RWPE1 (cell line): Measurements from ENCODE around the gene MATN4.

ENCODE experiments used
- CTCF ChIA-PET: fragments of 350-600 bp; sonication (Branson Sonifier 250); formaldehyde crosslinking; extraction: SDS; loops from one replicate; lab custom pipeline; 2021; lab: Yijun Ruan, JAX
- POLR2A ChIA-PET: fragments of 400-600 bp; formaldehyde crosslinking; extraction: SDS; loops from one replicate; lab custom pipeline; 2020; ENCODE audit warnings: antibody characterized with exemption; ENCODE audit not compliant: low non-redundant PET; lab: Yijun Ruan, JAX
- DNase-seq: peaks from one replicate; pipeline ENCODE4 v3.0.0; 2012; ENCODE audit warnings: low spot score
- H3K27ac ChIP-seq: fragments of 450-650 bp; 2 replicates; pipeline ENCODE4 v1.5.1; 2017
- CTCF ChIP-seq: fragments of 450-650 bp; conservative IDR thresholded peaks from 2 replicates; pipeline ENCODE4 v1.5.1; 2017; ENCODE audit warnings: low read depth, mild to moderate bottlenecking

Gene MATN4

GRCh38 chr20:45294003-45294368, 14.1 kb downstream of the MATN4 start:
- H3K27ac ChIP-seq = peak overlapping the region; percentile 57
- CTCF ChIA-PET = interaction anchor here (0.5 to 7.5 kb wide), 68 partner anchors 8 to 1150 kb away, joined by 3 to 109 read pairs (median 4); partner anchors contain the start of genes KCNS1, RBPJL, SEMG2 and SLPI
- DNase-seq = no peak
- POLR2A ChIA-PET = interaction anchor here (0.6 to 1.1 kb wide), 2 partner anchors 41 to 1779 kb away, joined by 3 to 6 read pairs; no protein-coding TSS in a partner anchor
- TF ChIP-seq CTCF = peak; percentile 81

- CTCF ChIA-PET = interaction anchor here (0.5 to 7.5 kb wide), 84 partner anchors 8 to 1151 kb away, joined by 3 to 109 read pairs (median 4); partner anchors contain the start of genes KCNS1, RBPJL, SEMG2 and SLPI
- peak overlapping the region; percentile 57 for H3K27ac ChIP-seq
- peak; percentile 100 for TF ChIP-seq CTCF
- POLR2A ChIA-PET = interaction anchor here (1.1 kb wide), 1 partner anchor 40 kb away, joined by 3 read pairs; no protein-coding TSS in a partner anchor
- peak; percentile 96 for DNase-seq
These were observed 14.8 kb downstream of the MATN4 start for GRCh38 chr20:45293041-45294002.

DNA sequence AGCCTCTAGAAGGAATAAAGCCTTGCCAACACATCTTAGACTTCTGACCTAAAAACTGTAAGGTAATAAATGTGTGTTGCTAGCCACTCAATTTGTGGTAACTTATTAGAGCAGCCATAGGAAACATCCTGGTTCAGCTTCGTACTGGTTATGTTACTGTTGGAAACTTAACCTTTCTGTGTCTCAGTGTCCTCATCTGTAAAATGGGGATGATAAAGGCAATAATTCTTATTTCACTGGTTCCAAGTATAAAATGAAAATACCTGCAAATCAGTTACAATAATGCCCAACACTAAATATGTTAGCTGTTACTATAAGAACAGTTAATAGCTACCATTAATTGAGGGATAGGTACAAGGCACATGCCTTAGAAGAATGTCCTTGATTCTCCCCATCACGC, 15.8 kb downstream of the MATN4 start:
- no peak overlapping the region for H3K27ac ChIP-seq
- CTCF ChIA-PET = interaction anchor here (0.6 to 7.5 kb wide), 21 partner anchors 8 to 295 kb away, joined by 3 to 109 read pairs (median 5); partner anchors contain the start of gene KCNS1
- DNase-seq = no peak
- POLR2A ChIA-PET = no interaction called here
- TF ChIP-seq CTCF = no peak

DNA sequence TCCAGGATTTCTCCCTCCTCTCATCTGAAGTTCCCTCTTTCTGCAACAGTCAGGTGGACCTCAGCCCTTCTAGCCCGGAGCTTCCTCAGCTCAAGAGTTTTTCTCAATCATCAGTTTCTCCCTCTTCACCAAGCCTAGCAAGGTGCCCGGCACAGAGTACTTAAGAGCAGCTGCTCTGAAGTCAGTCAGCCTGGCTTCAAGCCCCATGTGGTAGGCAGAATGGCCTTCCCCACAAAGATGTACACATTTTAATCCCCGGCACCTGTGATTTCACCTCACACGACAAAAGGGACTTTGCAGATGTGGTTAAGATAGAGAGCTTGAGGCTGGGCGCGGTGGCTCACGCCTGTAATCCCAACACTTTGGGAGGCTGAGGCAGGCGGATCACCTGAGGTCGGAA, 16.6 kb downstream of the MATN4 start:
- DNase-seq = no peak
- ChIA-PET POLR2A (no interaction called here), CTCF (interaction anchor here (0.5 to 7.5 kb wide), 28 partner anchors 11 to 689 kb away, joined by 3 to 109 read pairs (median 5); partner anchors contain the start of gene SLPI)
- no peak overlapping the region for H3K27ac ChIP-seq
- TF ChIP-seq CTCF = no peak

DNA sequence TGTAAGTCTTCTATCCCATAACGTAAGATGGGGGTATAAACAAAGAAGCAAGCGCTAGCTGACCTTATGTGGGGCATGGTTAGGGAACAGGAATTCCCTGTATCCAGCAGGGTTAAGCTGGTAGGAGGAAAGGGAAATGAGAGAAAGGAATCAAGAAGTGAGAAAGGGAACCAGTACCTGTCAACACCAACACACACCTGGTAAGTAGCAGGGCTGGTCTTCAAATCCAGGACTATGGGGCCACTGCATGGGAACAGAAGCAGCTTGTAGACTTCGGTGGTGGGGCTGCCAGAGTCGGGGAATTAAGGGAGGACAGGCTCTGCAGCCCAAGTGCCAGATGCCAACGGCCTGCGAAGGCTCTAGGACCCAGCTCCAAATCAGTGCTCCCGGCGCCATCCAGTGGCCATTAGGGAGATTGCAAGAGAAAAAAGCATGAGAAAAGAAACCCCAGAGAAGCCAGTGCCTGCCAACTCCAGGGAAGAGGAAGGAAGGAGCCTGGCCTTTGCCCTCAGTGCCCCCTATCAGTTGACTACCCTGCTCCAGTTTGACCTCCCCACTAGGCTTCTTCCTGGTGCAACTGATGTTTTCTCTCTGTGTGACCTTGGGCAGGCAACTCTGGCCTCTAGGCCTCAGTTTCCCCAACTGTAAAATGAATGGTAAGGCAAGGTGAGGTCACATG, 17.3 kb downstream of the MATN4 start:
- peak; percentile 90 for DNase-seq
- ChIA-PET POLR2A (no interaction called here), CTCF (interaction anchor here (0.5 to 7.5 kb wide), 46 partner anchors 10 to 1003 kb away, joined by 3 to 109 read pairs (median 5); partner anchors contain the start of genes SLPI and TOMM34)
- no peak overlapping the region for H3K27ac ChIP-seq
- peak; percentile 98 for TF ChIP-seq CTCF
